Smooth muscle cell (in vitro differentiated cells): Measurements from ENCODE around the gene MS4A14. TPM values are rescaled to one million over a fixed set of nuclear protein-coding genes. Genes with fewer than 3 reads are reported as not detected.

Experiments used
- DNase-seq: peaks from one replicate; lab custom pipeline; 2025; ENCODE audit not compliant: unreplicated experiment; lab: John Stamatoyannopoulos, UW
- H2AFZ ChIP-seq: fragments of 200-600 bp; sonication (generic); 2 replicates; pipeline ENCODE4 v1.6.0; 2016; ENCODE audit warnings: antibody characterized with exemption, low read depth, mild to moderate bottlenecking
- H3F3A ChIP-seq: fragments of 200-600 bp; sonication (generic); 2 replicates; pipeline ENCODE4 v1.6.0; 2017; ENCODE audit warnings: antibody characterized with exemption, low read depth
- H3K27ac ChIP-seq: fragments of 200-600 bp; sonication (generic); 2 replicates; pipeline ENCODE4 v1.5.1; 2016; ENCODE audit warnings: low read depth, mild to moderate bottlenecking
- H3K27me3 ChIP-seq: fragments of 200-600 bp; sonication (generic); 2 replicates; pipeline ENCODE4 v1.6.1; 2016; ENCODE audit warnings: low read depth, mild to moderate bottlenecking
- H3K36me3 ChIP-seq: fragments of 200-600 bp; sonication (generic); 2 replicates; pipeline ENCODE4 v1.5.1; 2016; ENCODE audit warnings: low read depth
- H3K4me1 ChIP-seq: fragments of 200-600 bp; sonication (generic); 2 replicates; pipeline ENCODE4 v1.5.1; 2016; ENCODE audit warnings: low read depth
- H3K4me2 ChIP-seq: fragments of 200-600 bp; sonication (generic); 2 replicates; pipeline ENCODE4 v1.6.0; 2016; ENCODE audit warnings: mild to moderate bottlenecking
- H3K4me3 ChIP-seq: fragments of 200-600 bp; sonication (generic); 2 replicates; pipeline ENCODE4 v1.5.1; 2016; ENCODE audit warnings: mild to moderate bottlenecking
- H3K79me2 ChIP-seq: fragments of 200-600 bp; sonication (generic); 2 replicates; pipeline ENCODE4 v1.6.0; 2016; ENCODE audit warnings: low read depth, mild to moderate bottlenecking
- H3K9ac ChIP-seq: fragments of 200-600 bp; sonication (generic); 2 replicates; pipeline ENCODE4 v1.6.0; 2016; ENCODE audit warnings: low read depth
- H3K9me3 ChIP-seq: fragments of 200-600 bp; sonication (generic); replicated peaks from 2 replicates; pipeline ENCODE4 v1.5.1; 2016; ENCODE audit warnings: low read depth
- H4K20me1 ChIP-seq: fragments of 200-600 bp; sonication (generic); 2 replicates; pipeline ENCODE4 v1.6.0; 2016; ENCODE audit warnings: low read depth
- CTCF ChIP-seq: fragments of 200-600 bp; sonication (generic); IDR thresholded peaks from 2 replicates; pipeline ENCODE4 v1.5.1; 2017; ENCODE audit warnings: borderline replicate concordance, mild to moderate bottlenecking, antibody characterized with exemption; ENCODE audit not compliant: insufficient read depth, poor library complexity, severe bottlenecking
- WGBS: methylation state at CpG from one replicate; pipeline ENCODE4 v1.1.7; 2016; ENCODE audit warnings: low lambda C conversion rate; 5-methylcytosine and 5-hydroxymethylcytosine counted together
- polyA plus RNA-seq: library from polyadenylated mRNA; unstranded; fragments of >200 nt; fragmentation: Nextera tagmentation; extraction: Ambion mirVana; gene quantifications from 2 replicates; pipeline ENCODE4 v1.2.1, GENCODE V29; 2016
- total RNA-seq: library from RNA; depleted of rRNA; stranded (reverse); fragments of >200 nt; gene quantifications from 2 replicates; pipeline ENCODE4 v1.2.3, GENCODE V29; 2014

The MS4A14 gene
- total RNA-seq (not detected in 2 replicates), polyA plus RNA-seq (not detected in 2 replicates)

- Histone ChIP-seq H3K79me2 (no peaks in the 10 kb centered on the region), H2AFZ (no peak within 1 kb of the TSS), H4K20me1 (no peaks in the 10 kb centered on the region), H3K27me3 (no peaks in the 10 kb centered on the region), H3K9me3 (no peaks in the 10 kb centered on the region), H3F3A (no peaks in the 10 kb centered on the region), H3K27ac (no peak within 1 kb of the TSS), H3K9ac (no peak within 1 kb of the TSS), H3K4me2 (no peak within 1 kb of the TSS), H3K4me3 (no peak within 1 kb of the TSS), H3K4me1 (no peaks in the 10 kb centered on the region), H3K36me3 (no peaks in the 10 kb centered on the region)
- WGBS = 80% methylated on average over 3 of the region's 3 CpGs
- no peak for TF ChIP-seq CTCF
- DNase-seq = no peak
These were observed at the start of gene MS4A14 for GRCh38 chr11:60396382-60396781. TSS of gene MS4A14 (plus strand) at chr11:60396459. CDS start at chr11:60396579, 120 bp downstream.

GRCh38 chr11:60347084-60347797, 49.0 kb upstream of the MS4A14 start:
- no peak overlapping the region for H3K9ac ChIP-seq
- no peak overlapping the region for H3K4me2 ChIP-seq
- no peak for DNase-seq
- H3K79me2 ChIP-seq = no peaks in the 10 kb centered on the region
- no peaks in the 10 kb centered on the region for H3K36me3 ChIP-seq
- H3K9me3 ChIP-seq = no peaks in the 10 kb centered on the region
- no peaks in the 10 kb centered on the region for H3K4me1 ChIP-seq
- WGBS = 83% methylated on average over 2 of the region's 2 CpGs
- no peaks in the 10 kb centered on the region for H3F3A ChIP-seq
- no peak overlapping the region for H2AFZ ChIP-seq
- no peak overlapping the region for H3K27ac ChIP-seq
- no peaks in the 10 kb centered on the region for H3K27me3 ChIP-seq
- no peak overlapping the region for H3K4me3 ChIP-seq
- no peaks in the 10 kb centered on the region for H4K20me1 ChIP-seq
- no peak for TF ChIP-seq CTCF

GRCh38 chr11:60348116-60348515, 48.1 kb upstream of the MS4A14 start:
- WGBS = 55% methylated on average over 2 of the region's 2 CpGs
- no peaks in the 10 kb centered on the region for H3K4me1 ChIP-seq
- no peak overlapping the region for H2AFZ ChIP-seq
- H3K4me2 ChIP-seq = no peak overlapping the region
- no peaks in the 10 kb centered on the region for H3K27me3 ChIP-seq
- H3K9me3 ChIP-seq = no peaks in the 10 kb centered on the region
- H3F3A ChIP-seq = no peaks in the 10 kb centered on the region
- H3K4me3 ChIP-seq = no peak overlapping the region
- H4K20me1 ChIP-seq = no peaks in the 10 kb centered on the region
- no peak overlapping the region for H3K9ac ChIP-seq
- TF ChIP-seq CTCF = no peak
- DNase-seq = no peak
- no peaks in the 10 kb centered on the region for H3K36me3 ChIP-seq
- H3K27ac ChIP-seq = no peak overlapping the region
- H3K79me2 ChIP-seq = no peaks in the 10 kb centered on the region

- 71% methylated on average over 1 of the region's 1 CpG for WGBS
- Histone ChIP-seq H3K27ac (no peak overlapping the region), H2AFZ (no peak overlapping the region), H3K9ac (no peak overlapping the region), H3K36me3 (no peaks in the 10 kb centered on the region), H3K4me2 (no peak overlapping the region), H3K4me1 (no peaks in the 10 kb centered on the region), H3K9me3 (no peaks in the 10 kb centered on the region), H3K79me2 (no peaks in the 10 kb centered on the region), H3K27me3 (no peaks in the 10 kb centered on the region), H4K20me1 (no peaks in the 10 kb centered on the region), H3F3A (no peaks in the 10 kb centered on the region), H3K4me3 (no peak overlapping the region)
- TF ChIP-seq CTCF = no peak
- DNase-seq = no peak
These were observed 46.3 kb upstream of the MS4A14 start for GRCh38 chr11:60349990-60350389.
